Calu3 (cell line): ENCODE measurements around the gene TNS1. TPM values are rescaled to one million over a fixed set of nuclear protein-coding genes. Genes with fewer than 3 reads are reported as not detected.

Experiments used
- BruUV-seq: library from RNA; stranded (reverse); fragments of 400-500 nt; replicated peaks from 2 replicates; lab custom pipeline; 2021; lab: Mats Ljungman, UMichigan
- CTCF ChIA-PET: fragments of 300-600 bp; sonication (Branson Sonifier 250); formaldehyde crosslinking; loops from one replicate; lab custom pipeline; 2022; ENCODE audit warnings: antibody characterized with exemption; lab: Charles Lee
- DNase-seq: peaks from one replicate; pipeline ENCODE4 v3.0.0; 2022
- H3K27ac Mint-ChIP-seq: one replicate; pipeline ENCODE4 v1.8.0; 2022; ENCODE audit warnings: mixed read lengths; ENCODE audit not compliant: unreplicated experiment
- H3K27me3 Mint-ChIP-seq: one replicate; pipeline ENCODE4 v1.8.0; 2022; ENCODE audit warnings: mixed read lengths; ENCODE audit not compliant: unreplicated experiment
- H3K36me3 Mint-ChIP-seq: one replicate; pipeline ENCODE4 v1.8.0; 2022; ENCODE audit warnings: mild to moderate bottlenecking, moderate library complexity, mixed read lengths; ENCODE audit not compliant: insufficient read depth, unreplicated experiment
- H3K4me1 Mint-ChIP-seq: one replicate; pipeline ENCODE4 v1.8.0; 2022; ENCODE audit warnings: mild to moderate bottlenecking, low read depth, mixed read lengths; ENCODE audit not compliant: unreplicated experiment
- H3K4me3 Mint-ChIP-seq: one replicate; pipeline ENCODE4 v1.8.0; 2022; ENCODE audit warnings: mild to moderate bottlenecking, low read depth, moderate library complexity, mixed read lengths; ENCODE audit not compliant: unreplicated experiment
- H3K9me3 Mint-ChIP-seq: one replicate; pipeline ENCODE4 v1.8.0; 2022; ENCODE audit warnings: low read depth, mixed read lengths; ENCODE audit not compliant: unreplicated experiment
- intact Hi-C: fragments of 100-400 bp; cut with micrococcal nuclease; formaldehyde crosslinking; loops from one replicate; pipeline ENCODE4 v1.10.0; 2022; ENCODE audit not compliant: unreplicated experiment
- total RNA-seq: library from RNA; stranded (reverse); gene quantifications from 2 replicates; pipeline ENCODE4 v1.2.3, GENCODE V29; 2022
- TF ChIP-seq, protein P1 (sequence below): fragments of 200-600 bp; IDR thresholded peaks from one replicate; pipeline ENCODE4 v1.8.0; 2022; ENCODE audit warnings: antibody characterized with exemption; ENCODE audit not compliant: unreplicated experiment

The TNS1 gene
- total RNA-seq, 1 experiment from 2014 or later = 2.2 TPM

- no peak for DNase-seq
- CTCF ChIA-PET = interaction anchor here (1.5 kb wide), 1 partner anchor 33 kb away, joined by 3 read pairs; no protein-coding TSS in a partner anchor
- intact Hi-C loops = no loop called here
- no peaks in the 10 kb centered on the region for H3K4me1 Mint-ChIP-seq
- H3K36me3 Mint-ChIP-seq = no peaks in the 10 kb centered on the region
- no peak overlapping the region for H3K27ac Mint-ChIP-seq
- no peak overlapping the region for H3K4me3 Mint-ChIP-seq
- H3K27me3 Mint-ChIP-seq = peaks cover 71% of the 10 kb centered on the region
- no peaks in the 10 kb centered on the region for H3K9me3 Mint-ChIP-seq
- TF ChIP-seq, protein P1, sequence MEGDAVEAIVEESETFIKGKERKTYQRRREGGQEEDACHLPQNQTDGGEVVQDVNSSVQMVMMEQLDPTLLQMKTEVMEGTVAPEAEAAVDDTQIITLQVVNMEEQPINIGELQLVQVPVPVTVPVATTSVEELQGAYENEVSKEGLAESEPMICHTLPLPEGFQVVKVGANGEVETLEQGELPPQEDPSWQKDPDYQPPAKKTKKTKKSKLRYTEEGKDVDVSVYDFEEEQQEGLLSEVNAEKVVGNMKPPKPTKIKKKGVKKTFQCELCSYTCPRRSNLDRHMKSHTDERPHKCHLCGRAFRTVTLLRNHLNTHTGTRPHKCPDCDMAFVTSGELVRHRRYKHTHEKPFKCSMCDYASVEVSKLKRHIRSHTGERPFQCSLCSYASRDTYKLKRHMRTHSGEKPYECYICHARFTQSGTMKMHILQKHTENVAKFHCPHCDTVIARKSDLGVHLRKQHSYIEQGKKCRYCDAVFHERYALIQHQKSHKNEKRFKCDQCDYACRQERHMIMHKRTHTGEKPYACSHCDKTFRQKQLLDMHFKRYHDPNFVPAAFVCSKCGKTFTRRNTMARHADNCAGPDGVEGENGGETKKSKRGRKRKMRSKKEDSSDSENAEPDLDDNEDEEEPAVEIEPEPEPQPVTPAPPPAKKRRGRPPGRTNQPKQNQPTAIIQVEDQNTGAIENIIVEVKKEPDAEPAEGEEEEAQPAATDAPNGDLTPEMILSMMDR = no peak
- BruUV-seq = no TSS peak
These were observed 69.8 kb downstream of the TNS1 start for GRCh38 chr2:217932803-217933616.

DNA sequence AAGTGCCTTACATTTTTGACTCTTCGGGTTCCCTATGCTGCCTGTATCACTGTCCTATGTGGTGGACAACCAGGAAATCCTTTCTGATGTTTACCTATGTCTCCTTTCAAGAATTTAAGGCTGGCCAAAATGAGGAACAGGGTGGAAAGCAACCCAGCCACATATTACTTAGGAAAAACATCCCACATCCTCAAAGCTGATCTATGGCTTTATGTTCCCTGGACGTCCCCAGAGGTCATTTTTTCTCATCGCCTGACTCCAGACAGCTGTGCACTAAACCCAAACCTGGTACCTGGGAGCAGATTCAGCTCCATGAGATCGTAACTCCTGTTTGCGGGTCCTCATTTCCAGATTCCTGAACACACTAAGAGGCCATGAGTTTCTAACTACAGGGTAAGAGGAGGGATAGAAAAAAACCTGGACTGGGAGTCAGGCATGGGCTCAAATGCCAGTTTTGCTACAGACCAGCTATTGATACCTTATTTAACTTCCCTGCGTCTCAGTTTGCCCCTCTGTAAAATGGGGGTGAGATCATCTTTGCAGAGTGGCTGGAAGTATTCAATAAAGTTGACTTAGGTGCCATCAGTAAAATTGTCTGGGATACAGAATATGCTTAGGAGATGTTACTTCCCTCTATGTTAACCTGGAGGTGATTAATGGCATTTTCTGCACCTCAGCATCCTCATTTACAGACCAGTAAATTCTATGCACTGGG, 70.8 kb downstream of the TNS1 start:
- TF ChIP-seq, protein P1 = no peak
- H3K4me3 Mint-ChIP-seq = no peak overlapping the region
- no TSS peak for BruUV-seq
- H3K27me3 Mint-ChIP-seq = peaks cover 72% of the 10 kb centered on the region
- CTCF ChIA-PET = interaction anchor here (0.6 kb wide), 1 partner anchor 814 kb away, joined by 3 read pairs; no protein-coding TSS in a partner anchor
- H3K36me3 Mint-ChIP-seq = no peaks in the 10 kb centered on the region
- intact Hi-C loops = no loop called here
- H3K4me1 Mint-ChIP-seq = no peaks in the 10 kb centered on the region
- H3K27ac Mint-ChIP-seq = no peak overlapping the region
- H3K9me3 Mint-ChIP-seq = no peaks in the 10 kb centered on the region
- no peak for DNase-seq

- Mint-ChIP-seq H3K4me3 (no peak overlapping the region), H3K9me3 (no peaks in the 10 kb centered on the region), H3K27me3 (peaks cover 72% of the 10 kb centered on the region), H3K36me3 (no peaks in the 10 kb centered on the region), H3K27ac (no peak overlapping the region), H3K4me1 (no peaks in the 10 kb centered on the region)
- intact Hi-C loops = no loop called here
- BruUV-seq = no TSS peak
- TF ChIP-seq, protein P1 = no peak
- no peak for DNase-seq
- CTCF ChIA-PET = no interaction called here
These were observed 71.8 kb downstream of the TNS1 start for GRCh38 chr2:217930761-217931563.
